Immature natural killer cell (primary cell): ENCODE measurements around the gene HCRTR2. TPM values are rescaled to one million over a fixed set of nuclear protein-coding genes. Genes with fewer than 3 reads are reported as not detected.
"Not testable (repeated sequence)": the region's sequence is repeated elsewhere in the genome, so short reads cannot be mapped to it uniquely, and the experiment has no call there.

Source experiments
- DNase-seq, 3 donors: peaks; one replicate each; pipeline ENCODE4 v3.0.0; 2022; ENCODE audit warnings: mixed read lengths in 1 of 3
- H3K27ac Mint-ChIP-seq, 6 donors: one replicate each; pipeline ENCODE4 v1.8.0; 2020; ENCODE audit warnings: mixed read lengths in 6 of 6, mild to moderate bottlenecking in 5 of 6, inconsistent platforms in 4 of 6, moderate library complexity in 3 of 6
- H3K27me3 Mint-ChIP-seq, 3 donors: one replicate each; pipeline ENCODE4 v1.8.0; 2020 to 2021; ENCODE audit warnings: low read depth in 3 of 3, mild to moderate bottlenecking in 3 of 3, mixed read lengths in 3 of 3, moderate library complexity in 3 of 3, inconsistent platforms in 1 of 3
- H3K36me3 Mint-ChIP-seq, 3 donors: one replicate each; pipeline ENCODE4 v1.8.0; 2020; ENCODE audit warnings: mixed read lengths in 3 of 3, inconsistent platforms in 2 of 3, mild to moderate bottlenecking in 2 of 3
- H3K4me1 Mint-ChIP-seq, 2 donors: one replicate each; pipeline ENCODE4 v1.8.0; 2020; ENCODE audit warnings: inconsistent platforms in 2 of 2, mild to moderate bottlenecking in 2 of 2, mixed read lengths in 2 of 2, moderate library complexity in 1 of 2
- H3K4me3 Mint-ChIP-seq, 5 donors: one replicate each; pipeline ENCODE4 v1.8.0; 2020; ENCODE audit warnings: mild to moderate bottlenecking in 5 of 5, mixed read lengths in 5 of 5, inconsistent platforms in 3 of 5, moderate library complexity in 3 of 5
- H3K9me3 Mint-ChIP-seq, 6 donors: one replicate each; pipeline ENCODE4 v1.8.0; 2020; ENCODE audit warnings: mild to moderate bottlenecking in 6 of 6, mixed read lengths in 6 of 6, inconsistent platforms in 4 of 6, moderate library complexity in 3 of 6
- polyA plus RNA-seq, 3 donors: library from polyadenylated mRNA; unstranded; fragments of 300-500 nt; fragmentation: Illumina TruSeq; gene quantifications; one replicate each; pipeline ENCODE4 v1.2.3, GENCODE V29; 2021

HCRTR2 gene
- not detected for polyA plus RNA-seq

DNA sequence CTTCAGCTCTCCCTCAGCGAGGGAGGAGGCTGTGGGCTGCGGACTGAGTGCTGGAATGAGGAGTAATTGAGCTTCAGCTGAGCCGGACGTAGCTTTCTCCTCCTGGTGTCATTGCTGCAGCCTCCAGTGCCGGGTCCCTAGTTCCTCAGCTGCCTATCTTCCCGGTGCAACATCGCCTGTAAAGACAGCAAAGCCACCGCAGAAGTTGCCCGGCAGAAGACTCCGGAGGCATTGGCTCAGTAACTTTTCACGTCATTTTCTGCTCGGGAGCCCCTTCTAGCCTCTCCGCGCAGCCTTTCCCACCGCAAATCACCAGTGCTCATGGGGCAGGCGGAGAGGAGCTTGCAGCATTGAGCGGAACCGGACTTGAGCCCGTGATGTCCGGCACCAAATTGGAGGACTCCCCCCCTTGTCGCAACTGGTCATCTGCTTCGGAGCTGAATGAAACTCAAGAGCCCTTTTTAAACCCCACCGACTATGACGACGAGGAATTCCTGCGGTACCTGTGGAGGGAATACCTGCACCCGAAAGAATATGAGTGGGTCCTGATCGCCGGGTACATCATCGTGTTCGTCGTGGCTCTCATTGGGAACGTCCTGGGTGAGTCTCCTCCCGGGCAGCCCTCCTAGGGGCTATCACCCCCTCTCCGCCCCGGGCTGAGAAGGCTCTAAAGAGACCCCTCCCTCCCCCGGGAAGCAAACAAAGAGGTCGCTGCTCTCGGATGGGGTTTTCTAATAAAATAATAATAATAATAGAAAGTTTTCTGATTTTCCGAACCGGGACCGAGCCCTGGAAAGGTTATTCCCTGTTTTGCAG is at the start of gene HCRTR2:
Gene HCRTR2 (plus strand): TSS at position 305 of the 816 bp plus-strand sequence. CDS start 73 bp downstream, at position 378.
- no peak for DNase-seq
- peaks cover 0 to 3% (median 0%) of the 10 kb centered on the region in 3 donors for H3K36me3 Mint-ChIP-seq
- no peak within 1 kb of the TSS for H3K27ac Mint-ChIP-seq
- H3K4me1 Mint-ChIP-seq: peaks cover 0 to 6% of the 10 kb centered on the region in 2 donors
- no peak within 1 kb of the TSS for H3K4me3 Mint-ChIP-seq
- peaks cover 0 to 24% (median under 1%) of the 10 kb centered on the region in 6 donors for H3K9me3 Mint-ChIP-seq
- H3K27me3 Mint-ChIP-seq: peaks cover 5 to 13% (median 6%) of the 10 kb centered on the region in 3 donors

DNA sequence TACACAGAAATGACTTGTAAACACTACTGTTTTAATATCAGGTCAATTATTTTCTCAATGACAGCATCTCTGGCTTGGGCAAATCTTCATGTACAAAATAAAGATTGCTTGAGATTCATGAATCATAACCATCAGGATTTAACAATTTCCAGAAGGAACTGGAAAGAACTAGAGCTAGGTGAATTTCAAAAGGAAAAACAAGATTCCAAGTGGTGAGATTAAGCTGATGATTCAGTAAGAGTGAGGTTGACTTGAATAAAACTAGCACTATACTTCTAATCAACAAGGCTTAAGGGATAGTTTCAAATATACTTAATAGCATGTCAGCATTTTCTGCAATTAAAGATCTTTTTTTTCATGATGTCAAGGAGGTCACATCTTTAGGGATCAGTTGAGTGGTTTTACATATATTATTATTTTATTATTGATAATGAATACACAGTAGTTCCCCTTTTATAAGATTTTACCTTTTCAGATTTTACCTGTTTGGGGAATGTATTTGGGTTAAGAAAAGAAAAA is 43.5 kb upstream of the HCRTR2 start:
- DNase-seq: no peak
- H3K4me3 Mint-ChIP-seq: no peak overlapping the region
- H3K9me3 Mint-ChIP-seq: peaks cover 0 to 23% (median 16%) of the 10 kb centered on the region in 6 donors
- H3K27me3 Mint-ChIP-seq: peaks cover 0 to 2% (median 0%) of the 10 kb centered on the region in 3 donors
- H3K4me1 Mint-ChIP-seq: no peaks in the 10 kb centered on the region
- no peaks in the 10 kb centered on the region for H3K36me3 Mint-ChIP-seq
- no peak overlapping the region for H3K27ac Mint-ChIP-seq

DNA sequence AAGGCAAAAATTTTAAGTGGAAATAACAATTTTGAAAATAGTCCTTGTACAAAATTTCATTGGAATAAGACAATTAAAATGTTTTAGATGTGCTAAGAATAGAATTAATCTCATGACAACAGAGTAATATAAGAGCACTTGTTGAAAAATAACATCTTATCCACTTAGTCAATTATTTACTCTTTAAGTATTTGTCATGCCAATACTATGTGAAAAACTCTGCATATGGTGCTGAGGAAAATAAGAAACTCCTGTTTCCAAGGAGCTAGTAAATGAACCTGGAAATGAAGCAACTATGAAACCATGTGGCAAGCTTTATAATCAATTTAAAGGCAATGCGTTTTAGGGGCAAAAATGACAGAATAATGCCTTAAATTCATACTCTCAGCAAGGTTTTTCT is 42.7 kb upstream of the HCRTR2 start:
- peaks cover 2 to 23% (median 16%) of the 10 kb centered on the region in 6 donors for H3K9me3 Mint-ChIP-seq
- H3K27me3 Mint-ChIP-seq: peaks cover 0 to 2% (median 0%) of the 10 kb centered on the region in 3 donors
- H3K27ac Mint-ChIP-seq: no peak overlapping the region
- H3K4me3 Mint-ChIP-seq: no peak overlapping the region
- DNase-seq: no peak
- no peaks in the 10 kb centered on the region for H3K36me3 Mint-ChIP-seq
- no peaks in the 10 kb centered on the region for H3K4me1 Mint-ChIP-seq

DNA sequence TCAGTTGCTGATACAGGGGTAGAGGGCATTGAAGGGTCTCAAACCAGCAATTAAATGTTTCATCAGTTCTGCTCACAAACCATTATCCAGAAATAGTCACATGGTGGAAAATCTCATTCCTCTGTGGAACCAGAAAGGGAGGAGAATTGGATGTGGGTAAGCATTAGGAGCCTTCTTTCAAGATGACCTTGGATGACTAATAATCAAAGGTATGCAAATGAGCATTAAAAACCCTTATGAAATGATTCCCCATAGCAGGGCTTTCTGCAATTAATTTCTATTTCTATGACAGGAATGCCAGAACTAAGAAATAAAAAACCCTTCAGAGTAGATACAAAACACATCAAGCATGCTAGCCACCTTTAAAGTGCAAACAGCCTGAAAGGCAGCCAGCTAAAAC is 37.4 kb upstream of the HCRTR2 start:
- DNase-seq: no peak
- Mint-ChIP-seq H3K36me3 (no peaks in the 10 kb centered on the region), H3K4me3 (no peak overlapping the region), H3K9me3 (peaks cover 0 to 11% (median 3%) of the 10 kb centered on the region in 6 donors), H3K27me3 (no peaks in the 10 kb centered on the region), H3K4me1 (no peaks in the 10 kb centered on the region), H3K27ac (no peak overlapping the region)

DNA sequence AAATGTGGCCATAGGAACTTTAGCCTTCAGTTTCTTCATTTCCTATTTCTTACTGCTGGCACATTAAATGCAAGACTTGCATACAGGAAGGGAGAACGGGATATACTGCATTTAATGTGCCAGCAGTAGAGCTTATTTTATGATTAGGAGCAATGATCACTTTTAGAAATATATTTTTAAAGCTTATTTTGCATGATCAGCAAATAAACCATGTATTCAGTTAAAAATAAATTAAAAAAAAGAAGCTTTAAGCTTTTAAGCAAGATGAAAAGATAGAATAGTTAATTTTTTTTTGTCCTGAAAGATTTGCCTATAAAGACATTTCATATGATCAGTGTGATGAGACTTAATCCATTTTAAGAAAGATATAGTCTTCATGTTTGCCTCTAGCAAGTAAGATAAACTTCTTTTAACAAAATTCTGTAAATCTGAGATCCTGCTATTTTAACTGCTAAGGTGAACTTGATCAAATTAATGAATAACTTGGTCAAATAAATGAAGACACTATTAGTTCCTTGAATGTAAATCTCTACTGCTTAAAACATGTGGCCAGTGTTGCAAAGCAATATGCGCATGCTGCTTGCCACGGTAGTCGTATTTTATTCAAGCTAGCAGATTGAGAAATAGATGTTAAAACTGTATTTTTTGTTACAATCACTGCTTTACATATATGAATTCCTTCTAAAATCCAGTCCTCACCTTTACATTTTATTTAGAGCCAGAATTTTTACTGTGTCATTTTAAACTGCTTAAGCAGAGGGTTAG is 36.2 kb upstream of the HCRTR2 start:
- DNase-seq: no peak
- Mint-ChIP-seq H3K4me3 (no peak overlapping the region), H3K9me3 (peaks cover 0 to 8% (median 3%) of the 10 kb centered on the region in 6 donors), H3K36me3 (no peaks in the 10 kb centered on the region), H3K4me1 (no peaks in the 10 kb centered on the region), H3K27ac (no peak overlapping the region), H3K27me3 (no peaks in the 10 kb centered on the region)

DNA sequence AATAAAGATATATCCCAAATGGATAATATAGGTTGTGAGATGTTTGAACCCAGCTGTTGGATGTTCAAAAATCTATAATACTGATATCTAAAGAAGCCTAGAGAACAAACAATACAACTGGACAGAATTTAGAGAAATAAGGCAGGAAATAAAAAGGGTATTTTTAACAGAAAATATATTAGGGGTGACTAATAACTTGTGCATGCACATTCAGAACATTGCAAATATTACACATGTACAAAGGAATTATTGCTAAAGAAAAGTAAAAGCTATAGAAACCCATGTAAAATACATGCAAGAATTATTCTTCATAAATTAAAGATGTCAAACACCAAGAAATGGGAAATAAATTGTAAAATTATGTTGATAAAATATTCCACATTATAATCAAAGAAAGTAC is 32.7 kb upstream of the HCRTR2 start:
- no peak overlapping the region for H3K27ac Mint-ChIP-seq
- H3K4me1 Mint-ChIP-seq: no peaks in the 10 kb centered on the region
- no peak overlapping the region for H3K4me3 Mint-ChIP-seq
- DNase-seq: no peak
- H3K27me3 Mint-ChIP-seq: no peaks in the 10 kb centered on the region
- peaks cover 0 to 4% (median 0%) of the 10 kb centered on the region in 3 donors for H3K36me3 Mint-ChIP-seq
- peaks cover 0 to 14% (median 2%) of the 10 kb centered on the region in 6 donors for H3K9me3 Mint-ChIP-seq

DNA sequence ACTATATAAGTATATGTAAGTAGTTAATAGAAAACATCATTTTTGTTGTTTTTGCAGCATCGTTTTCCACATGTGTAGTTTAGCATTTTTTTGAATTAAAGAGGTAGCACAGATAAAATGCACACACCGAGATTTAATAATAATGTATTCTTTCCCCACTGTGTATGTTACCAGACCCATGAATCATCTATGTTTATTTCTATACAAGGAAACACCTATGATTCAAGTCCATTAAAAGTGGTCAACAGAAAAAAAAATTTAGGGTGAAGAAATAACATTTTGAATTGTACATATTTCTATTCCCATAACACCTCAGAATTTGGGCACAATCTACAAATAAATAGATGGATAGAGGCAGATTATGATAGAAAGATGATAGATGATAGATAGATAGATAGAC is 31.7 kb upstream of the HCRTR2 start:
- no peak overlapping the region for H3K4me3 Mint-ChIP-seq
- no peak for DNase-seq
- H3K27me3 Mint-ChIP-seq: peaks cover 0 to under 1% (median under 1%) of the 10 kb centered on the region in 3 donors
- peaks cover 0 to 15% (median 3%) of the 10 kb centered on the region in 6 donors for H3K9me3 Mint-ChIP-seq
- peaks cover 0 to 4% (median 0%) of the 10 kb centered on the region in 3 donors for H3K36me3 Mint-ChIP-seq
- H3K27ac Mint-ChIP-seq: no peak overlapping the region
- H3K4me1 Mint-ChIP-seq: no peaks in the 10 kb centered on the region

DNA sequence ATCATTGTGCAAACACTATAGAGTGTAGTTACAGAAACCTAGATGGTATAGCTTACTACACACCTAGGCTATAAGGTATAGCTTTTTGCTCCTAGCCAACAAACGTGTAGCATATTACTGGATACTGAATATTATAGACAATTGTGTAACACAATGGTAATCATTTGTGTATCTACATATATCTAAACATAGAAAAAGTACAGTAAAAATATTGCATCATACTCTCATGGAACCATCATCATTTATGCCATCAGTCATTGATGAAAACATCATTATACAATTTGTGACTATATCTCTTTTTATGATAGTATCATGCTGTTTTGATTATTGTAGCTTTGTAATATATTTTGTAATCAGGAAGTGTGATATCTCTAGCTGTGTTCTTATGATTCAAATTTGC is 21.0 kb upstream of the HCRTR2 start:
- Mint-ChIP-seq H3K4me1 (no peaks in the 10 kb centered on the region), H3K4me3 (no peak overlapping the region), H3K9me3 (peaks cover 2 to 22% (median 10%) of the 10 kb centered on the region in 6 donors), H3K27me3 (peaks cover 0 to 2% (median 0%) of the 10 kb centered on the region in 3 donors), H3K36me3 (no peaks in the 10 kb centered on the region), H3K27ac (no peak overlapping the region)
- no peak for DNase-seq

DNA sequence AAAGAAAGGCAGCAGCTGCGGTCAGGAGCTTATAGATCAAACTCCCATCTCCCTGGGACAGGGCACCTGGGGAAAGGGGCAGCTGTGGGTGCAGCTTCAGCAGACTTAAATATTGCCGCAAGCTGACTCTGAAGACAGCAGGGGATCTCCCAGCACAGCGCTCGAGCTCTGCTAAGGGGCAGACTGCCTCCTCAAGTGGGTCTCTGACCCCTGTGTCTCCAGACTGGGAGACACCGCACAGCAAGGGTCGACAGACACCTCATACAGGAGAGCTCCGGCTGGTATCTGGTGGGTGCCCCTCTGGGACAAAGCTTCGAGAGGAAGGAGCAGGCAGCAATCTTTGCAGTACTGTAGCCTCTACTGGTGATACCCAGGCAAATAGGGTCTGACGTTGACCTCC is 15.5 kb upstream of the HCRTR2 start:
- not testable (repeated sequence) for H3K27me3 Mint-ChIP-seq, H3K27ac Mint-ChIP-seq

DNA sequence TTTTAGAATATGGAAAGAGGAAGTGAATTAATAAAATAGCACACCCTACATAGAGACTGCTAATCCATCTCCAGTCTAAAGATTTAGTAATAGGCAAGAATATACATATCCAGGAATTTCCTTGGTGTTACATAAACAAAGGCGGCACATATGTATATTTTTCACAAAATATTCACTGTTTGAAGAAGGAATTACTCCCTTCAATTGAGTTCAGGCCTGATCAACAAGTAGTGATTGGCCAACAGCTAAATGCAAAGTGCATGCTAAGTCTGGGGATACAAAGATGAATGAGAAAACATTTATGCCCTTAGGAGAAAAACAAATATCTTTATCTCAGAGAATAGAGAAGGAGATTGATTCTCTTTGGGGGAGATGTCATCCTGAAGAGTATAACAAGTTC is 6.5 kb upstream of the HCRTR2 start:
- no peak for DNase-seq

More for the DNA sequence above, 15.5 kb upstream of the HCRTR2 start:
- peaks cover 0 to 16% (median 9%) of the 10 kb centered on the region in 6 donors for H3K9me3 Mint-ChIP-seq
- not testable (repeated sequence) for DNase-seq, H3K4me1 Mint-ChIP-seq, H3K36me3 Mint-ChIP-seq, H3K4me3 Mint-ChIP-seq

DNA sequence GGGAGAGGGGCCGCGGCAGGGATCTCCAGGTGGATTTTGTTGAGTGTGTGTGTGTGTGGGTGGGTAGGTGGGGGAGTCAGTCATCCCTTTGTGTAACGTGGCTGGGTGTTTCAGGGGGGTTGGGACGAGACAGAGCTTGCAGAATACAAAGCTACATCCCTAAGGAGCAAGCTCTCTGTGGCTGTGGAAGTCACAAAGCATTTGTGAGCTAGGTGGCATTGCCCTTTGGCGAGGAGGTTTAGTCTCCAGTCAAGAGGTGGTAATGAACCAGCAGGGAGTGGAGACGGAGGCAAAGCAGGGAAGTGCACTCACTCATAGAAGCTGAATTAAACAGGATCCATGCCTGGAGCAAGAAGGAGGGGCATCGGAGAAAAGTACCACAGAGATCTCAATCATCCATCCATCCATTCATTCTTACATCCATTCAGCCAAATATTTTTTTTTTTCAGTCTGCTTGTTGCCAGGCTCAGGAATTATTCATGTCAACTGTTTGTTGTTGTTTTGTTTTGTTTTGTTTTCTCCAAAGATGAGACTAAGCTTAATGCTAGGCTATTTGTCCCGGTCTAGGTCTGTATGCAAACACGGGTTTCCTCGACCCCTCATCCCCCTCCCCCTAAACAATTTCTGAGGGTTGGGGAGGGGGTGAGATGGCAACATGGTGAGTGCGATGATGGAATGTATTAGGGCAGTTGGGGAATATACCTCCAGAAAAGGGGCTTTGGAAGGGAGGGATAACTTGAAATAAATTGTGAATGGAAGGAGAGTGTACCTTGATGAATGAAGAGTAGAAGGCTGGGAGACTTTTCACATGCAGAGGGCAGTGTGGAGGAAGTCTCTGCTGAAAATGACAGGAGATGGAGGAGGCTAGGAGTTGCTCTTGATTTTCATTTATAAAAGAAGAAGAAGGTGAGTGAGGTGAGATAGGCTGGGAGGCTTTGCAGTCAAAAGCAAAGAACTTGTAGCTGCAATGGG is 1.0 kb downstream of the HCRTR2 start:
- Mint-ChIP-seq H3K36me3 (peaks cover 0 to 3% (median 0%) of the 10 kb centered on the region in 3 donors), H3K4me1 (peaks cover 0 to 6% of the 10 kb centered on the region in 2 donors), H3K27ac (no peak overlapping the region), H3K9me3 (peaks cover 0 to 24% (median under 1%) of the 10 kb centered on the region in 6 donors), H3K27me3 (peaks cover 5 to 13% (median 6%) of the 10 kb centered on the region in 3 donors), H3K4me3 (no peak overlapping the region)
- DNase-seq: no peak

More for the DNA sequence above, 6.5 kb upstream of the HCRTR2 start:
- Mint-ChIP-seq H3K27me3 (no peaks in the 10 kb centered on the region), H3K4me1 (no peaks in the 10 kb centered on the region), H3K27ac (no peak overlapping the region), H3K36me3 (peaks cover 0 to 3% (median 0%) of the 10 kb centered on the region in 3 donors), H3K4me3 (no peak overlapping the region), H3K9me3 (peaks cover 0 to 6% (median 2%) of the 10 kb centered on the region in 6 donors)

DNA sequence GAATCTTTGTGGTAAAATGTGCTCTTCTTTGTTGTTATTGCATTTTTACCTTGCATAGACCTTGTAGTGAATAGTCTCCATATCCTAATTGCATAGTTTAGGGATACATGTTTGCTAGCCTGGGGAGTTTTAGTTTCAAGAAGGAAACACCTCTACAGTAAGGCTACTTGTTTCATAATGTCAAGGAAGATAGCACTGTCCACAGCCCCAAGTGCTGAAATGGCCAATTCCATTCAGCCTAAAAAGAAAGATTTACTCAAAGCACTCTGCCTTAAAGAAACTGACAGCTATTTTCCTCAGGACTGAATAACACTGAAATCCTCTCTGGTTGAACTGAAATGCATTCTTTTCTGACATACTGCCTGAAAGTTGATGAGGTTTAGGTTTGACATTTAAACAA is 2.6 kb downstream of the HCRTR2 start:
- peaks cover 0 to 22% (median under 1%) of the 10 kb centered on the region in 6 donors for H3K9me3 Mint-ChIP-seq

DNA sequence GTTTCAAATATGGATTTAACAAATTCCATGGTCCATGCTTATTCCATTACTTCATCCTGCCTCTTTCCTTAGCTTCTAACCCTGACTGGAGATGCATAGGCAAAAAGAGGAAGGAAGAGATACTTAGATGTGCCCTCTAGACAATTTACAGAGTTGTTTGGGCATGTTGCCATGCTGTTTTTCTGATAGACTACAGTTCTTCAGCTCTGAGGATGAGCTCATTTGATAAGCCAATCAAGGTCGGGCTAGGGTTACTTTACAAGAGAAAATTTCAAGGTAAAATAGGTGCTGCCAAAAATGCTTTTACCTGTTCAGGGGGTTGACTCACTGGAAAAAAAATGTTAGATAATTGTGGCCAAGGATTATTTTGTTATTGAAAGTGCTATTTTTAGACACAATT is 5.9 kb downstream of the HCRTR2 start:
- peaks cover 2 to 7% (median 3%) of the 10 kb centered on the region in 3 donors for H3K27me3 Mint-ChIP-seq
- H3K36me3 Mint-ChIP-seq: no peaks in the 10 kb centered on the region
- no peak overlapping the region for H3K4me3 Mint-ChIP-seq
- peaks cover 0 to 22% (median 0%) of the 10 kb centered on the region in 6 donors for H3K9me3 Mint-ChIP-seq
- H3K4me1 Mint-ChIP-seq: no peaks in the 10 kb centered on the region
- H3K27ac Mint-ChIP-seq: no peak overlapping the region
- no peak for DNase-seq

More for the DNA sequence above, 2.6 kb downstream of the HCRTR2 start:
- H3K27ac Mint-ChIP-seq: no peak overlapping the region
- peaks cover 0 to 6% of the 10 kb centered on the region in 2 donors for H3K4me1 Mint-ChIP-seq
- DNase-seq: no peak
- peaks cover 5 to 13% (median 6%) of the 10 kb centered on the region in 3 donors for H3K27me3 Mint-ChIP-seq
- H3K4me3 Mint-ChIP-seq: no peak overlapping the region
- H3K36me3 Mint-ChIP-seq: no peaks in the 10 kb centered on the region
